GM12874 (cell line): ENCODE data around the gene DPP6.

Experiments
- CTCF ChIP-seq: IDR thresholded peaks from 2 replicates; pipeline ENCODE4 v1.5.1; 2011; ENCODE audit warnings: low read depth, mild to moderate bottlenecking, control low read depth, low read length, moderate library complexity; ENCODE audit not compliant: insufficient read depth

Gene DPP6

GRCh38 chr7:154568346-154568745 lies 516.1 kb downstream of the DPP6 start:
- TF ChIP-seq CTCF: no peak

- TF ChIP-seq CTCF: no peak
These were observed 517.7 kb downstream of the DPP6 start for GRCh38 chr7:154569916-154570315.

GRCh38 chr7:154571772-154572171 lies 519.6 kb downstream of the DPP6 start:
- no peak for TF ChIP-seq CTCF

GRCh38 chr7:154574235-154574634 lies 522.0 kb downstream of the DPP6 start:
- no peak for TF ChIP-seq CTCF

GRCh38 chr7:154575497-154575896 lies 523.3 kb downstream of the DPP6 start:
- no peak for TF ChIP-seq CTCF

- TF ChIP-seq CTCF: no peak
These were observed 524.4 kb downstream of the DPP6 start for GRCh38 chr7:154576604-154577003.

GRCh38 chr7:154577141-154577873 lies 525.1 kb downstream of the DPP6 start:
- TF ChIP-seq CTCF: no peak
